ENCODE measurements around the gene S1PR4. TPM values are rescaled to one million over a fixed set of nuclear protein-coding genes. Genes with fewer than 3 reads are reported as not detected.

The S1PR4 gene
- total RNA-seq, 2 donors from 2014 or later: 1.2 to 6.4 TPM

GRCh38 chr19:3178973-3179738 lies 587 bp downstream of the S1PR4 start:
- peak overlapping the region; percentile 53 for H3K4me3 ChIP-seq
- H3K9me3 ChIP-seq: no peaks in the 10 kb centered on the region
- TF ChIP-seq CTCF (IDR thresholded peaks at IDR 0.05): no peak
- ATAC-seq (ENCODE audit: insufficient number of reproducible peaks, low FRiP score, low read depth): no peak
- DNase-seq (ENCODE audit: low spot score): no peak
- no peaks in the 10 kb centered on the region for H3K27me3 ChIP-seq (replicated peaks; ENCODE audit: insufficient read depth)
- no peaks in the 10 kb centered on the region for H3K4me1 ChIP-seq (ENCODE audit: control insufficient read depth in 1 of 2, low read depth in 2 of 2)
- no peak overlapping the region for H3K27ac ChIP-seq
- no peaks in the 10 kb centered on the region for H3K36me3 ChIP-seq

DNA sequence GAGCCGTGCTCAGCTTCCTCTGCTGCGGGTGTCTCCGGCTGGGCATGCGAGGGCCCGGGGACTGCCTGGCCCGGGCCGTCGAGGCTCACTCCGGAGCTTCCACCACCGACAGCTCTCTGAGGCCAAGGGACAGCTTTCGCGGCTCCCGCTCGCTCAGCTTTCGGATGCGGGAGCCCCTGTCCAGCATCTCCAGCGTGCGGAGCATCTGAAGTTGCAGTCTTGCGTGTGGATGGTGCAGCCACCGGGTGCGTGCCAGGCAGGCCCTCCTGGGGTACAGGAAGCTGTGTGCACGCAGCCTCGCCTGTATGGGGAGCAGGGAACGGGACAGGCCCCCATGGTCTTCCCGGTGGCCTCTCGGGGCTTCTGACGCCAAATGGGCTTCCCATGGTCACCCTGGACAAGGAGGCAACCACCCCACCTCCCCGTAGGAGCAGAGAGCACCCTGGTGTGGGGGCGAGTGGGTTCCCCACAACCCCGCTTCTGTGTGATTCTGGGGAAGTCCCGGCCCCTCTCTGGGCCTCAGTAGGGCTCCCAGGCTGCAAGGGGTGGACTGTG lies 1.2 kb downstream of the S1PR4 start:
- Histone ChIP-seq H3K27me3 (replicated peaks; ENCODE audit: insufficient read depth) (no peaks in the 10 kb centered on the region), H3K4me3 (peak overlapping the region; percentile 53), H3K4me1 (ENCODE audit: control insufficient read depth in 1 of 2, low read depth in 2 of 2) (peaks cover 0 to 3% of the 10 kb centered on the region in 2 donors), H3K9me3 (no peaks in the 10 kb centered on the region), H3K27ac (no peak overlapping the region), H3K36me3 (no peaks in the 10 kb centered on the region)
- ATAC-seq (ENCODE audit: insufficient number of reproducible peaks, low FRiP score, low read depth) (no peak), DNase-seq (ENCODE audit: low spot score) (no peak)
- TF ChIP-seq CTCF (IDR thresholded peaks at IDR 0.05): no peak

DNA sequence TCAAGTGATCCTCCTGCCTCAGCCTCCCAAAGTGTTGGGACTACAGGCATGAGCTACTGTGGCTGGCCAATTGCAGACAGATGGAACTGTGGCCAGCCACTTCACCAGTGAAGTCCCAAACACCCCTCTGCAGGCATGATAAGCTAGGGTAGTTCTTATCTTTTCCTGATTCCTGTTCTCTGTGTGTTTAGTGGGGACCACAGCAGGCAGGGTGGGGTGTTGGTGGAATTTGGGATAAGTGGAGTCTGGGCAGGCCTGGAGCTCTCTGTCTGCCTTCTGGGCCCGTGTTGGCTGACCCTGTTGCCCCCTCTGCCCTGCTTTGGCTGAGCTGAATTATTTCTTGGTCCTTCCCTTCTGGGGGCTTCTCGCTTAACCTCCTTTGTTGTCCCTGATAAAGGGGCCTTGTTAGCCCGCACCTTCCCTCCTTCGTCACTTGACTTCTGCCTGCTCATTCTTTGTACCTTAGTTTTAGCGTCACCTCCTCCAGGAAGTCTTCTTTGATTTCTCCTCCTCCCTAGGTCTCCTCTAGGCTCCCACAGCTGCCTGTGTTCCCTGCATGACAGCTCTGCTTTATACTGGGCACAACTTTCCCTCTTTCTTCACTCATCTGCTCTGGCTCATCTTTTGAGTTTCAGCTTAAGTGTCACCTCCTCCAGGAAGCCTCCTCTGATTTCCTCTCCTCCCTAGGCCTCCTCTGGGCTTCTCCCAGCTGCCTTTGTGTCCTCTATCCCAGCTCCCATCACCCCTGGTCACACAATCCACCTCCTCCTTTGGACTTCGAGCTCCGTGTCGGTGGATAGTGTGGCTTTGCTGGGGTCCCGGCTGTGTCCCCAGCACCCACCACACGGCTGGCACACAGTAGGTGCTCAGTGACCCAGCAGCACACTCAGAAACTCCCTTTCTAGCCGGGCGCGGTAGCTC lies 5.4 kb downstream of the S1PR4 start:
- no peak for TF ChIP-seq CTCF (IDR thresholded peaks at IDR 0.05)
- H3K9me3 ChIP-seq: no peaks in the 10 kb centered on the region
- H3K27ac ChIP-seq: no peak overlapping the region
- DNase-seq (ENCODE audit: low spot score) (no peak), ATAC-seq (ENCODE audit: insufficient number of reproducible peaks, low FRiP score, low read depth) (no peak)
- H3K4me3 ChIP-seq: no peak overlapping the region
- H3K27me3 ChIP-seq (replicated peaks; ENCODE audit: insufficient read depth): no peaks in the 10 kb centered on the region
- no peaks in the 10 kb centered on the region for H3K36me3 ChIP-seq
- peaks cover 10 to 23% of the 10 kb centered on the region in 2 donors for H3K4me1 ChIP-seq (ENCODE audit: control insufficient read depth in 1 of 2, low read depth in 2 of 2)

GRCh38 chr19:3184847-3185460 lies 6.4 kb downstream of the S1PR4 start:
- no peak for TF ChIP-seq CTCF (IDR thresholded peaks at IDR 0.05)
- H3K27ac ChIP-seq: peak overlapping the region in 1 of 2 donors; percentile 78
- peak overlapping the region; percentile 85 for H3K4me3 ChIP-seq
- ATAC-seq (ENCODE audit: insufficient number of reproducible peaks, low FRiP score, low read depth) (peak; percentile 26), DNase-seq (ENCODE audit: low spot score) (peak; percentile 31)
- no peaks in the 10 kb centered on the region for H3K36me3 ChIP-seq
- H3K27me3 ChIP-seq (replicated peaks; ENCODE audit: insufficient read depth): no peaks in the 10 kb centered on the region
- peaks cover 10 to 23% of the 10 kb centered on the region in 2 donors for H3K4me1 ChIP-seq (ENCODE audit: control insufficient read depth in 1 of 2, low read depth in 2 of 2)
- no peaks in the 10 kb centered on the region for H3K9me3 ChIP-seq

Data from thoracic aorta (tissue), 2 donors.